Retina (tissue), 1 donor: ENCODE data around the gene USP14.

ENCODE experiments used
- DNase-seq: peaks from one replicate; pipeline ENCODE4 v3.0.0-alpha.2; 2016

The USP14 gene

DNA sequence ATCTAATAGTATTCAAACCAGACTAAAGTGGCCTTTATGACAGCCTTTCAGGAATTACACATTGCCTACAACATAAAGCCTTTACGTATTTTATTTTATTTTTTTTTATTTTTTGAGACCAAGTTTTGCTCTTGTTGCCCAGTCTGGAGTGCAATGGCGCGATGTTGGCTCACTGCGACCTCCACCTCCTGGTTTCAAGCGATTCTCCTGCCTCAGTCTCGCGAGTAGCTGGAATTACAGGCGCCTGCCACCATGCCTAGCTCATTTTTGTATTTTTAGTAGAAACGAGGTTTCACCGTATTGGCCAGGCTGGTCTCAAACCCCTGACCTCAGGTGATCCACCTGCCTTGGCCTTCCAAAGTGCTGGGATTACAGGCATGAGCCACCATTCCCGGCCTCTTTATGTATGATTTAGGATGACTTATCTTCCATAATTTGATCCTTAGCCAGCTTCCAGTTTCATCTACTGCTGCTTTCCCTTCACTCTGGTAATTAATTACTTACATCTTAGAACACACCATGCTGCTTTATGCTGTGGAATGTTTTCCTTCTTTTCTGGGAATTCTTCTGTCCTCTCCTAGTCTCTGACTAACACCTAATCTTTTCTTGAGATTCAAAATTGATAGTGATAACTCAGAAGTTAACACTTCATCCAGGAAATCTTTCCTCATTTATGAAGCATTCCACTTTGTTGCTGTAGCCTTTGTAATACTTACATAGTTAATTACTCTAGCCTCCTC lies 2.6 kb downstream of the USP14 start:
- no peak for DNase-seq

GRCh38 chr18:172361-172760 lies 14.0 kb downstream of the USP14 start:
- DNase-seq, result no peak

- DNase-seq, result no peak
Observed at GRCh38 chr18:179499-179898, 21.1 kb downstream of the USP14 start.

DNA sequence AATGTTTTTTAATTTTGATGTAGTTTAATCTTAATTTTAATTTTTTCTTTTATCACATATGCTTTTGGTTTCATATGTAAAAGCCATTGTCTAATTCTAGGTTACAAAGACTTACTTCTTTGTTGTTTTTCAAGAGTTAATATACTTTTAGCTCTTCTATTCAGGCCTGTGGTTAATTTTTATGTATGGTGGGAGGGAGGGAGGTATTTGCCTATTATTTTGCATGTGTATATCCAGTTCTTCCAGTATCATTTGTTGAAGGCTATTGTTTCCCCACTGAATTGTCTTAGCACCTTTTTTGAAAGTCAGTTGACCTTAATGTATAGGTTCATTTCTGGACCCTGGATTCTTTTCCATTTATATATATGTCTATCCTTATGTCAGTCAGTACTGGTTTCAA lies 23.4 kb downstream of the USP14 start:
- DNase-seq, result no peak

DNA sequence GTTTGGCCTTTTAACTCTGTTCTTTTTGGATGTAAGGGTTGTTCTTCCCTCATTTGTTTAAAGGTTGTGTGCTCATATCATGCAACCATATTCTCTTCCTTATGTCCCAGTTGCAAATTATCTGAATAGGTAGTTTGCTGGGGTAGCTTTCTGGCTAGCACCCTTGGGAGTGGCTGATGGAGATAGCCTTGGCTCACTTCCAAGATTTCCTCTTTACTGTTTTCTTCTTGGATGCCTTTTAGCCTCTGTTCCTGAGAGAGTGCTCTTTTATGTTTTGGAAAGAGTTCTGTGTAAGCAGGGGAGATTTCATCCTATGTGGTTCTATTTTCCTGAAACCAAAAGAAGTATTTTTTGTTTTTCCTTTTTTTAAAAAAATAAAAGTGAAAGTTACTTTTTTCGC lies 25.4 kb downstream of the USP14 start:
- no peak for DNase-seq

DNA sequence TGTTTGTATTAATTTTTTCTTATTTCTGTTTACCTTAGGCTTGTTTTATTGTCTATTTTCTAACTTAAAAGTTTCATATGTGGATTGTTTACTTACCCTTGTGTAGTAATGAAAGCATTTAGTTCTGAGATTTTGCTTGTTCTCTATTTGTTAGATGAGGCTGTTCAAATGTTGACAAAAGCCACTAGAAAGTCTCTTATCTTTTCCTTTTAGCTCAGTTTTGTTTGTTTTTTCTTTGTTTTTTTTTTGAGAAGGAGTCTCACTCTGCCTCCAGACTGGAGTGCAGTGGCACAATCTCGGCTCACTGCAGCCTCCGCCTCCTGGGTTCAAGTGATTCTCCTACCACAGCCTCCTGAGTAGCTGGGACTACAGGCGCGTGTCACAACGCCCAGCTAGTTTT lies 30.9 kb downstream of the USP14 start:
- DNase-seq, result no peak

GRCh38 chr18:191725-192124 lies 33.4 kb downstream of the USP14 start:
- DNase-seq, result no peak

DNA sequence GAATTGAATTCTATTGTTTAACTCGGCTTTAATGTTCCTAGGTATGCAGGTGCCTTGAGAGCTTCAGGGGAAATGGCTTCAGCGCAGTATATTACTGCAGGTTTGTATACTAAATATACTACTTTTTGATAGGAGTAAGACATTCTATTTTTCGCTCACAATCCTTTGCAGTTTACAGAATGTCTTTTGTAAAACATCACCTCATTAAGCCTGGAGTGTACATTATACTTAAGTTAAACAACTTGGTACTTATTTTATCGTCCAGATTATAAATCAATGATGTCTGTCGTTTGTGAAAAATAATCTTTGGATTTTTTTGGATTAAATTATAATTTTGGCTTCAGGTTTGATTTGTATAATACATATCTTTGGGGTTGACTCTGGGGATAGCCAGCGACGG lies 34.4 kb downstream of the USP14 start:
- DNase-seq, result no peak

GRCh38 chr18:195651-196050 lies 37.3 kb downstream of the USP14 start:
- DNase-seq, result no peak

- DNase-seq, result no peak
Observed at GRCh38 chr18:199214-199613, 40.9 kb downstream of the USP14 start.

DNA sequence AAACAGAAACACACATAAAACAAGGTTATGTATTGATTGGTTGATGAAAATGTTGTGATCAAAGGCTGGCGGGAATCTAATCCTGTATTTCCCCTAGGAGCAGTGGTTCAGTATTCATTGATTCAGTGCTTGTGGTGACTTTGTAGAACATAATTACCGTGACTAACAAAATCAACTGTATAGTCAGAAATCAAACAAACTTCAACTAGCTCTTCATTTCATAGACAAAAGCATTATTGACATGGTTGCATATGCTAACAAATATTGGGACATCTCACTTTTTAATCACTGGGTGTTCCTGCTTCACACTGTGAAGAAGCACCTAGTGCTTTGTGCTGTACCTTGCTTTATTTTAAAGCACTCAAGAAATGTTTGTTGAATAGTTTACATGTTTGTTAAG lies 41.4 kb downstream of the USP14 start:
- DNase-seq, result no peak

DNA sequence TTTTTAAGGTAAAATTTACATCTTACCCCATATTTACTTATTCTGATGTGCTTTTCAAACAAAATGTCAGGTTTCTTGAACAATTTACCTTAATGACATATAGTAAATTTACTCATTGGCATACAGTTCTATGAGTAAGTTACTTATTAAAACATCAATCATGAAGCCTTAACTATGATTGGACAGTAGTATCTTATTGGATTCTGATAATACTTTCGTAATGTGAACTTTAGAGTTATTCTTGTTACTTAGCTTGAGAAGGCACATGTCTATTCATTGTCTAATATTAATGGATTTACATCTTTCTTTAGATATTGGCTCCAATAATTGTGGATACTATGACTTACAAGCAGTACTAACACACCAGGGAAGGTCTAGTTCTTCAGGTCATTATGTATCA lies 51.7 kb downstream of the USP14 start:
- DNase-seq, result no peak

DNA sequence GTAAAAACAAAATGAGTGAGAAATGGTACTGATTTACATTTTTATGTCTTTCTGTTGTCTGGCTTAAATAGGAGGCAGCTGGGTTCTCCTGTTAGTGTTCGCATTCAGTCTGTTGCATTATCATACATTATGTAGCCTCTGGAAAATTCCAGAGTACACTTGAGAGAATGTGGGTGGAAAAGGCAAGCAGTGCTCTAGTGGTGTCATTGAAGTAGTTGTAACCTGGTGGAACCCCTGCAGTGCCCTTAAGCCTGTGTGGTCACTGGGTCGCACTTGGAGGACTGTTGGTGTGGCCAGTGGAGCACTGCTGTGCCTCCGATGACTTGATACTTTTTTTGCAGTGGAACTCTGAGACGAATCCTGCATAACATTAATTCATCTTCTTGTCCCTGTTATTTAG lies 52.4 kb downstream of the USP14 start:
- no peak for DNase-seq

DNA sequence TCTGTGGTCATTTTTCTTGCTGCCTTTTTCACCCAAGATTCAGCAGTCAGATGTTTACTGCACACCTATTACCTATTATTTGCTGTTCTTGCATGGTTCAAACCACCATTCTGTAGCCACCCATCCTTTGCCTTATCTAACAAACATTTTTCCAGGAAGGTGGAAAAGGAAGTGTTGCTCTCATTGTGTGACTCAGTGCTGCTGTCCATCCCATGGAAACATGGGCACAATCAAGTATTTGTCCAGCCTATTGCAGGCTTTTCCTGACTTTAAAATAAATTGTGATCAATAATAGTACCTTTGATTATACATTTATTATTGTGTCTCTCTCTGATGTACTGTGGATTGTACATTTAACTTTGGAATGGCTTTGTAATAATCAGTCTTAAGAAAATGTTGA lies 53.2 kb downstream of the USP14 start:
- no peak for DNase-seq

DNA sequence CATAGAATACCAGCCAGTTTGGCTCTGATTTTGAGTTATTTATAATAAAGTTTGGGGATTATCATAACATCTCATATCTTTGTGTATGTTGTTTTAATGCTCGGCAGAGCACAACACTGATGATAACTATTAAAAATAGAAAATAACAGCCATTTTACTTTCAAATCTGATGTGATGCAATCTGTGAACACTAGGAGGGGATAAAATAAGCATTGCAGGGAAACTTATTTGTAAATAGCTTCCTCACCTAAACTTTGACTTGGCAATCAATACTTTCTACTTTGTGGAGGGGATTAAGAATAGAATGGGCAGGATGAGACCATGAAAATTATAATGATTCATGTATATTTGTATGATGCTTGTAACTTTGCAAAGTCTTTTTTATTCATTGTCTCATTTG lies 54.4 kb downstream of the USP14 start:
- no peak for DNase-seq

DNA sequence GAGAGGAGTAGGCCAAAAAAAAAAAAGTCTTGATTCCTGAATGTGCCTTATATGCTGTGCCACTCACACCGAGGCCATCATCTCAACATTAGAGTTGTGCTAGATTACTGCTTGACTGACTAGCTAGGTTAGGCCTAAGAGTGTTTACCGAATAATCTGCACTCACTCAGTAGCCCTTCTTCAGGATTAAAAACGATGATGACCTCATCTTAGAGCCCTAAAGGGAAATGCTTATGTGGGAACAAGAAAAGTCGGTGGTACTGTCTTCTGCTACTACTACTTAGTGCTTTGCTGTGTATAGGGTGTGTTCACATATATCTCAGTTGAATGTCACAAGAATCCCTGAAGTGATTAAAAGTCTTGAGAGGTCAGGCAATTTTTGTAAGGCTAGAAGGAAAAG lies 55.1 kb downstream of the USP14 start:
- DNase-seq, result peak; percentile 6

DNA sequence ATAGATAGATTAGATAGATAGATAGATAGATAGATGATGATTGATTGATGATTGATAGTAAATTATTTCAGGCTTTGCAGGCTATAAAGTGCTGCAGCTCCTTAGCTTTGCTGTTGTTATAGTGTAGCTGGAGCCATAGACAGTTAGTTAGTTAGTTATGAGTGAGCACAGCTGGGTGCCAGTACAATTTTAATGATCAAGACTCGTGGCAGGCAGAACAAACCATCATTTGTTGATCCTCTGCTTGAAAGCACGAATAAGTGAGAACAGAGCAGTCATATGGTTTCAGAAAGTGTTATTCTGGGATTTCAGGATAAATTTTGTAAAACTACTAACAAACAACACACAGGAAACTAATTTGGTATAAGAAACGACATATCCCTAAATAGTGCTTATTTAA lies 55.6 kb downstream of the USP14 start:
- peak; percentile 38 for DNase-seq

DNA sequence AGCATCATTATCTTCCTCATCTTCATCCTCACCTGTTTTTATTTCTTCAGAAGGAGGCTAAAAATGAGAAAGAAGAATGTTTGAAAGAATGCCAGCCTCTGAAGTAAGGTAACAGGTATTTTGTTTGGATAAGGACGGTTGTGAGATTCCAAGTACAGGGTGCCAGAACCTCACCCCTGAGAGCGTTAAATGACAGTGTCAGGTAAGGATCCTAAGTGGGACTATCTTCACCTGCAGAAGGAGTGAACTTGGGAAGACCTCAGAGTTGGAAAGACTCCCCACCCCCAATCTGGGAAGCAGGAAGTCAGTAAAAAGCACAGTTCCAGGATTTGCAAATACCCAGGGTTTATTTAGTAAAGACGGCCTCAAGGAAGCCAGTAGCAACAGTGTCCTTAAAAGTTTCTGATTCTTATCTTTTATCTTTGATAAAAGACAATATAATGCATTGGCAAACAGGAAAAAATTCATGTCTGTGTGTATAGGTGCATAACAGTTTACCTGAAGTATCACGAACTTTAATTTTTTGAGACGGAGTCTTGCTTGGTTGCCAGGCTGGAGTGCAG lies 57.2 kb downstream of the USP14 start:
- DNase-seq, result no peak

DNA sequence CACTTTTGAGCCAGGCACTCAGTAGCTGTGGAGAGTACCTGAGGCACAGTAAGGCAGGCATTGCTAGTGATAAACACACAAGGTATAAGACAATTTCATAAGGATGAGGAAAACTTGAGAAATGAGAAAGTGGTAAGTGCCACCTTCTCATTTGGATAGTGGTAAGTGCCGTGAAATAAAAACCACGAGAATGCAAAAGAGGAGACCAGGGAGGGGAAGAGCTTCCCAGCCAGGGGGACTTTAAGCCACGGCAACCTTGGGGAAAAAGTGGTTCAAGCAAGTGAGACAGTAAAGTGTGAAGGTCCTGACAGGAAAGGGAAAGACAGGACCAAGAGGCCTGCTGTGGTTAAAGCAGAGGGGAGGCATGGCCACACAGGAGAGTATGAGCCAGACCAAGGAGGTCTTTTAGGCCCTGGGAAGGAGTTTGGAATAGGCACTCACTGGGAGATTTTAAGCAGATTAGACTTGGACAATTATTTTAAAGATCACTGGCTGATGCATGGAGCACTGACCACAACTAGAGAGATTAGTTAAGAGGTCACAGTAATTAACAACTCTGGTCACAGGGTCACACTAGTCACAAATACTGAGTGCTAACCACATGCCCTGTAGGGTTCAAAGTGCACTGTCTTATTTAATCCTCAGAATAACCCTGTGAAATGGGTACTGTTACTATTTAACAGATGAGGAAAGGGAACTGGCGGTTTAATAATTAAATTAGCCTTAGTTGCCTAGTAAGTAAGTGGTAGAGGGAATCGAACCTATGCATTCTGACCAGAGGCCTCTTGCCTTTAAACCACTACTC lies 59.4 kb downstream of the USP14 start:
- DNase-seq, result no peak

- DNase-seq, result no peak
Observed at GRCh38 chr18:220708-221107, 62.4 kb downstream of the USP14 start.

DNA sequence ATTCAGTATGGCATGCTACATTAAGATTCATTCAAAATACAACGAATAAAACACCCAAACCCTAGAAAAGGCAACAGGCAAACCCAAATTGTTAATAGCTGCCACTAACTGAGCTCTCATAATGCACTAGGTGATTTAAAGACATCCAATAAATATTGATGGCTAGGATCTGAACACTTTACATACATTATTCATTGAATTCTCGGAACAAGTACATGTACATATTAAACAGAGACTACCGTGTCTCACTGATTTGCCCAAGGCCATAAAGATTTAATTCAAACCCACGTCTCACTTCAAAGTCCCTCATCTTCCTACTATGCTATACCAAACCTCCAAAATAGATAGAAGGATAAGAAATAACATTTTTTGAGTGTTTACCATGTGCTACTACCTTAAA lies 67.4 kb downstream of the USP14 start:
- no peak for DNase-seq

- no peak for DNase-seq
Observed at GRCh38 chr18:227374-227773, 69.0 kb downstream of the USP14 start.

- DNase-seq, result no peak
Observed at GRCh38 chr18:227902-228301, 69.5 kb downstream of the USP14 start.

- DNase-seq, result no peak
Observed at GRCh38 chr18:228586-228985, 70.2 kb downstream of the USP14 start.
